ENCODE results near the gene PNPLA7. TPM values are rescaled to one million over a fixed set of nuclear protein-coding genes. Genes with fewer than 3 reads are reported as not detected.
"Not testable (repeated sequence)": the region's sequence is repeated elsewhere in the genome, so short reads cannot be mapped to it uniquely, and the experiment has no call there.

The PNPLA7 gene
- total RNA-seq, 1 experiment from 2014 or later = 0.90 TPM

GRCh38 chr9:137542486-137542885, 7.7 kb downstream of the PNPLA7 start:
- BruUV-seq (replicated peaks) = no TSS peak
- intact Hi-C loops (cut with micrococcal nuclease; ENCODE audit: unreplicated experiment) = no loop called here
- no peak for DNase-seq (ENCODE audit: low spot score)
- no peak overlapping the region for H3K4me3 ChIP-seq (ENCODE audit: low read depth, low read length, poor library complexity, severe bottlenecking)
- H3K27ac ChIP-seq (ENCODE audit: low read depth, low read length, poor library complexity, severe bottlenecking) = no peak overlapping the region
- CTCF ChIA-PET = no interaction called here
- H3K27me3 ChIP-seq (replicated peaks; ENCODE audit: insufficient read depth, low read depth, low read length, poor library complexity) = no peaks in the 10 kb centered on the region
- no peak for TF ChIP-seq CTCF (conservative IDR thresholded peaks at IDR 0.05; ENCODE audit: low read depth, low read length)
- TF ChIP-seq EZH2 (IDR thresholded peaks at IDR 0.05; ENCODE audit: borderline replicate concordance, low read depth, low read length, poor library complexity, severe bottlenecking) = no peak
- no peaks in the 10 kb centered on the region for H3K9me3 ChIP-seq (ENCODE audit: low read depth, low read length, poor library complexity, severe bottlenecking)
- POLR2A ChIA-PET (ENCODE audit: low non-redundant PET) = interaction anchor here (0.6 kb wide), 1 partner anchor 240 kb away, joined by 3 read pairs; the partner anchor contains the start of gene NRARP
- no peaks in the 10 kb centered on the region for H3K36me3 ChIP-seq (ENCODE audit: insufficient read depth, low read length, poor library complexity, severe bottlenecking)
- peaks cover 5% of the 10 kb centered on the region for H3K4me1 ChIP-seq (ENCODE audit: insufficient read depth, low read length, poor library complexity, severe bottlenecking)

DNA sequence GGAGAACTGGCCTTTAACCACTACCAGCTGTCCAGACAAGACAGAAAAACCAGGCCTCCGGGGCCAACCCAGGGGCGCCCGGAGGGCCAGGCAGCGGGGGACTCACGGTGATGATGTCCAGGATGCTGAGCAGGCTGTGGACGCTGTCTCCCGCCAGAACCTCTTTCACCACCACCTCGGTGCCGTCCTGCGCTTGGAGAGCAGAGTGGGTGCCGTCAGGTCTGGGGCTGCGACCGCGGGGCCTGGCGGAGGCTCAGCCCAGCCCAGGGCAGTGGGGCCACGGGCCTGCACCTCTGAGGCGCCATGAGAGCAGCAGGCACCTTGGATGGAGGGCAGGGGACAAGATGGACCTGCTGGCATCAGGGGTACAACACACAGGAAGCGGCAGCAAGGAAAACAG, 9.7 kb downstream of the PNPLA7 start:
- DNase-seq (ENCODE audit: low spot score) = no peak
- POLR2A ChIA-PET (ENCODE audit: low non-redundant PET) = no interaction called here

DNA sequence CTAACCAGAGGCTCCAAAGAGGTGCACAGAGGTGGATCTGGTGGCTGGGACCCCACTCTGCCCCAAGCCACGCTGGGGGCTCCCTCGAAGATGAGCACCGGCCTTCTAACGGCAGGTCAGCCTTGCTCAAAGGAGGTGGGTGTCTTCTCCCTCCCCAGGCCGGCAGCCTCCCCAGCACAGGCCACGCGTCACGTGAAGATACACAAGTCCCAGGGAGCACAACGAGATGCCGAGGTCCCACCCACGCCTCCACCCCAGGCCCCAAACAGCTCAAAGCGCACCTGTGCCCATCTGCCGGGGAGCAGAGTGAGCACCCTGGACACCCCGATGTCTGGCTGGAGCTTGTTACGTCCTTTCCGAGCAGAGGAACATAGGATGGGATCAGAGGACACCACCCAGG, 12.1 kb downstream of the PNPLA7 start:
- Histone ChIP-seq H3K4me3 (ENCODE audit: low read depth, low read length, poor library complexity, severe bottlenecking) (no peak overlapping the region), H3K27me3 (replicated peaks; ENCODE audit: insufficient read depth, low read depth, low read length, poor library complexity) (no peaks in the 10 kb centered on the region), H3K36me3 (ENCODE audit: insufficient read depth, low read length, poor library complexity, severe bottlenecking) (no peaks in the 10 kb centered on the region), H3K27ac (ENCODE audit: low read depth, low read length, poor library complexity, severe bottlenecking) (no peak overlapping the region), H3K9me3 (ENCODE audit: low read depth, low read length, poor library complexity, severe bottlenecking) (no peaks in the 10 kb centered on the region), H3K4me1 (ENCODE audit: insufficient read depth, low read length, poor library complexity, severe bottlenecking) (peaks cover 5% of the 10 kb centered on the region)
- ChIA-PET POLR2A (ENCODE audit: low non-redundant PET) (no interaction called here), CTCF (no interaction called here)
- intact Hi-C loops (cut with micrococcal nuclease; ENCODE audit: unreplicated experiment) = no loop called here
- BruUV-seq (replicated peaks) = no TSS peak
- no peak for DNase-seq (ENCODE audit: low spot score)
- TF ChIP-seq EZH2 (IDR thresholded peaks at IDR 0.05; ENCODE audit: borderline replicate concordance, low read depth, low read length, poor library complexity, severe bottlenecking) (no peak), CTCF (conservative IDR thresholded peaks at IDR 0.05; ENCODE audit: low read depth, low read length) (no peak)

More for the DNA sequence above, 9.7 kb downstream of the PNPLA7 start:
- CTCF ChIA-PET = no interaction called here
- no peaks in the 10 kb centered on the region for H3K36me3 ChIP-seq (ENCODE audit: insufficient read depth, low read length, poor library complexity, severe bottlenecking)
- BruUV-seq (replicated peaks) = no TSS peak
- H3K9me3 ChIP-seq (ENCODE audit: low read depth, low read length, poor library complexity, severe bottlenecking) = no peaks in the 10 kb centered on the region
- TF ChIP-seq EZH2 (IDR thresholded peaks at IDR 0.05; ENCODE audit: borderline replicate concordance, low read depth, low read length, poor library complexity, severe bottlenecking) (no peak), CTCF (conservative IDR thresholded peaks at IDR 0.05; ENCODE audit: low read depth, low read length) (no peak)
- no peaks in the 10 kb centered on the region for H3K27me3 ChIP-seq (replicated peaks; ENCODE audit: insufficient read depth, low read depth, low read length, poor library complexity)
- intact Hi-C loops (cut with micrococcal nuclease; ENCODE audit: unreplicated experiment) = no loop called here
- H3K27ac ChIP-seq (ENCODE audit: low read depth, low read length, poor library complexity, severe bottlenecking) = no peak overlapping the region
- H3K4me3 ChIP-seq (ENCODE audit: low read depth, low read length, poor library complexity, severe bottlenecking) = no peak overlapping the region
- H3K4me1 ChIP-seq (ENCODE audit: insufficient read depth, low read length, poor library complexity, severe bottlenecking) = peaks cover 5% of the 10 kb centered on the region

DNA sequence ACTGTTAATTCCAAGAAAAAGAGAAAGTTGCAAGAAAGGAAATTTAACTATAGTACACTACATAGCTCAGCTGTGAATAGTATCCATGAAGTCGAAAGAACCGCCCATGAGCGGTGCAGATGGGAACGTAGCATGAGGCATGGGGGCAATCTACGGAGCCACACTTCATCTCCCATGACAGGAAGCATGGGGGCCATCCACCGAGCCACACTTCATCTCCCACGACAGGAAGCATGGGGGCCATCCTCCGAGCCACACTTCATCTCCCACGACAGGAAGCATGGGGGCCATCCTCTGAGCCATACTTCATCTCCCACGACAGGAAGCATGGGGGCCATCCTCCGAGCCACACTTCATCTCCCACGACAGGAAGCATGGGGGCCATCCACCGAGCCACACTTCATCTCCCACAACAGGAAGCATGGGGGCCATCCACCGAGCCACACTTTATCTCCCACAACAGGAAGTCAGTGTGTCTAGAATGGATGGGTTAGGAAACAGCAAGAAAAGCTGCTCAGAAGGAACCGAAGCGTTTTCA, 13.5 kb downstream of the PNPLA7 start:
- DNase-seq (ENCODE audit: low spot score); intact Hi-C loops (cut with micrococcal nuclease; ENCODE audit: unreplicated experiment); POLR2A ChIA-PET (ENCODE audit: low non-redundant PET); CTCF ChIA-PET; BruUV-seq (replicated peaks); H3K9me3 ChIP-seq (ENCODE audit: low read depth, low read length, poor library complexity, severe bottlenecking); H3K27me3 ChIP-seq (replicated peaks; ENCODE audit: insufficient read depth, low read depth, low read length, poor library complexity); H3K4me1 ChIP-seq (ENCODE audit: insufficient read depth, low read length, poor library complexity, severe bottlenecking); H3K36me3 ChIP-seq (ENCODE audit: insufficient read depth, low read length, poor library complexity, severe bottlenecking); H3K4me3 ChIP-seq (ENCODE audit: low read depth, low read length, poor library complexity, severe bottlenecking); H3K27ac ChIP-seq (ENCODE audit: low read depth, low read length, poor library complexity, severe bottlenecking): not testable (repeated sequence)
